Naive thymus-derived CD8-positive, alpha-beta T cell (primary cell): ENCODE data around the gene ZNF646. TPM values are rescaled to one million over a fixed set of nuclear protein-coding genes. Genes with fewer than 3 reads are reported as not detected.
A peak's percentile ranks its signal among the peaks of the same experiment; 100 is the strongest.

ENCODE experiments used
- ATAC-seq, 2 donors: fragments of 150-1000 bp; cut with Tn5 transposase in 1 of 2; sonication (Bioruptor Pico), chemical (Tn5 transposase) in 1 of 2; 1 replicate in 1 of 2; 2 replicates in 1 of 2; pipeline ENCODE4 v1.10.0; 2021; ENCODE audit warnings: mild to moderate bottlenecking in 2 of 2, moderate library complexity in 2 of 2
- POLR2A ChIA-PET: fragments of 350-600 bp; sonication (Branson Sonifier 250); formaldehyde crosslinking; loops from one replicate; lab custom pipeline; 2021; ENCODE audit warnings: antibody characterized with exemption; lab: Charles Lee
- DNase-seq, 10 donors: peaks; one replicate each; pipeline versions ENCODE4 v3.0.0 to v3.0.0-alpha.2; 2020 to 2022
- H3K27ac Mint-ChIP-seq, 10 donors: one replicate each; pipeline ENCODE4 v1.8.0; 2020 to 2022; ENCODE audit warnings: mild to moderate bottlenecking in 10 of 10, mixed read lengths in 10 of 10, moderate library complexity in 4 of 10, inconsistent platforms in 1 of 10
- H3K27me3 Mint-ChIP-seq, 5 donors: one replicate each; pipeline ENCODE4 v1.8.0; 2021 to 2022; ENCODE audit warnings: mixed read lengths in 5 of 5
- H3K36me3 Mint-ChIP-seq, 3 donors: one replicate each; pipeline ENCODE4 v1.8.0; 2020 to 2022; ENCODE audit warnings: mixed read lengths in 3 of 3, mild to moderate bottlenecking in 2 of 3, inconsistent platforms in 1 of 3
- H3K4me1 Mint-ChIP-seq, 4 donors: one replicate each; pipeline ENCODE4 v1.8.0; 2021 to 2022; ENCODE audit warnings: mixed read lengths in 4 of 4
- H3K4me3 Mint-ChIP-seq, 10 donors: one replicate each; pipeline ENCODE4 v1.8.0; 2020 to 2022; ENCODE audit warnings: mild to moderate bottlenecking in 10 of 10, mixed read lengths in 10 of 10, moderate library complexity in 6 of 10, inconsistent platforms in 1 of 10
- H3K9me3 Mint-ChIP-seq, 9 donors: one replicate each; pipeline ENCODE4 v1.8.0; 2020 to 2022; ENCODE audit warnings: mixed read lengths in 9 of 9, mild to moderate bottlenecking in 3 of 9, inconsistent platforms in 1 of 9, moderate library complexity in 1 of 9
- polyA plus RNA-seq, 3 donors: library from polyadenylated mRNA; unstranded; fragments of 300-500 nt; fragmentation: Illumina TruSeq; gene quantifications; one replicate each; pipeline ENCODE4 v1.2.3, GENCODE V29; 2021
- total RNA-seq, 8 experiments: library from RNA in 2 of 8; stranded (reverse) in 2 of 8; gene quantifications; one replicate each; pipeline ENCODE4 v1.2.3 and lab custom pipeline; 2021 to 2026

Gene ZNF646
- total and polyA plus RNA-seq, 5 experiments from 2014 or later = 2.8 to 35.7 (median 9.1) TPM

- POLR2A ChIA-PET = interaction anchor here (0.8 kb wide), 1 partner anchor 61 kb away, joined by 3 read pairs; no protein-coding TSS in a partner anchor
- Mint-ChIP-seq H3K27ac (peak overlapping the region in 2 of 10 donors; percentile 7 to 51), H3K36me3 (peaks cover 0 to 62% (median 9%) of the 10 kb centered on the region in 3 donors), H3K4me1 (peaks cover 8 to 47% (median 35%) of the 10 kb centered on the region in 4 donors), H3K27me3 (no peaks in the 10 kb centered on the region), H3K4me3 (no peak overlapping the region), H3K9me3 (no peaks in the 10 kb centered on the region)
- ATAC-seq = no peak
- DNase-seq = peak in 1 of 10 donors; percentile 53
These were observed 6.7 kb downstream of the ZNF646 start for GRCh38 chr16:31080756-31081419.

- POLR2A ChIA-PET = interaction anchor here (0.6 kb wide), 1 partner anchor 43 kb away, joined by 3 read pairs; no protein-coding TSS in a partner anchor
- Mint-ChIP-seq H3K4me1 (peaks cover 11 to 41% (median 29%) of the 10 kb centered on the region in 4 donors), H3K4me3 (peak overlapping the region in 1 of 10 donors; percentile 11), H3K9me3 (no peaks in the 10 kb centered on the region), H3K27ac (peak overlapping the region in 5 of 10 donors; percentile 63 to 84 (median 75)), H3K27me3 (no peaks in the 10 kb centered on the region), H3K36me3 (peaks cover 0 to 61% (median 9%) of the 10 kb centered on the region in 3 donors)
- ATAC-seq (no peak), DNase-seq (peak in 1 of 10 donors; percentile 47)
These were observed 7.5 kb downstream of the ZNF646 start for GRCh38 chr16:31081428-31082351.

DNA sequence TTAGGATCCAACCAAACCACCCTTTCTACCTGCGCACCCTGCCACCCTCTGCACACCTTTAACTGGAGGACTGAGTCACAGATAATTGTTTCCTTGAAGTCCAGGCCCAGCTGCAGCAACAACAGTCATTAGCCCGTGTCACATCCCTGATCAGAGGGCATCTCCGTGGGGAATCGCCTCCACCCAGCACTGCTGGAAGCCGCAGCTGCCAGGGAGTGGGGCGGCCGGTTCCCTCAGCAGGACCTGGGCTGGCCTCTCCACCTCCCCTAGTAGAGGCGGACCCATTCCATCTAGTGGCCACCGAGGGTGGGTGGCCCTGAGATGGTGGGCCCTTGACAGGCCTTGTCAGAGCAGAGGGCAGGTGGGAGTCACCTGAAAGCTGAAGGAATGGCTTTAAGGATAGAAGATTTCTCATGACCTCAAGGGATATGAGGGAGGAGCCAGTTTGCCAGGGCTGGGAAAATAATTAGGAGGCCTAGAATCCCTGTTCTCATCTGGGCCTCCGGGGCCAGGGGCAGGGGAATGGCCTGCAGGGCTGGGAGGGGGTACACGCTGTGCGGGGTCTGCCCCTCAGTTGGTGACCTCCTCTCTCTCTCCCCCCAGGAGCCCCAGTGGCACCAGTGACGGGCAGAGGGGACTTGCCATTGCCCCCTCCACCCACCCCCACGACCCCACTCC is 8.3 kb downstream of the ZNF646 start:
- Mint-ChIP-seq H3K9me3 (no peaks in the 10 kb centered on the region), H3K4me3 (peak overlapping the region in 1 of 10 donors; percentile 11)
- POLR2A ChIA-PET = interaction anchor here (0.6 to 0.7 kb wide), 2 partner anchors 38 to 393 kb away, joined by 3 read pairs; no protein-coding TSS in a partner anchor

DNA sequence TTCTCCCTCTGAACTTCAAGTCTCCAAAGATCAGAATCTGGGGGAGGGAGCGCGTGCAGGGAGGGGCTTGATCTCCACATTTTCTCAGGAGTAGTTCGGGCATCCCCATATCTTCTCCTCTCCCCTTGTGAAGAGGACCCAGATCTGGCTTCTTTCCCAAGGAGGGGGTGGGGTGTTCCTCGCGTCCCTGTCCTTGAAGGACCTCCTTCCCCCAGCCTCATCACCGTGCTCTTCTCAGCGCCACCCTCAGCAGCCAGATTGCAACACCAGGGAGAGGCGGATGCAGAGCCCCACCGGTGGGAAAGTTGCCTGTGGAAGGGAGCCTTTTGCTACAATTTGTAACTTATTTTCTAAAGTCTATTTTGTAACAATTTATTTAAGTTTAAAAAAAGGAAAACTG is 8.9 kb downstream of the ZNF646 start:
- Mint-ChIP-seq H3K4me1 (peaks cover 11 to 35% (median 26%) of the 10 kb centered on the region in 4 donors), H3K27me3 (no peaks in the 10 kb centered on the region), H3K27ac (no peak overlapping the region), H3K4me3 (no peak overlapping the region), H3K36me3 (peaks cover 0 to 50% (median under 1%) of the 10 kb centered on the region in 3 donors), H3K9me3 (no peaks in the 10 kb centered on the region)
- ATAC-seq (no peak), DNase-seq (no peak)
- POLR2A ChIA-PET = interaction anchor here (0.7 kb wide), 1 partner anchor 37 kb away, joined by 3 read pairs; no protein-coding TSS in a partner anchor

More for the DNA sequence above, 8.3 kb downstream of the ZNF646 start:
- DNase-seq = peak in 1 of 10 donors; percentile 35
- Mint-ChIP-seq H3K27ac (peak overlapping the region in 6 of 10 donors; percentile 20 to 84 (median 69)), H3K4me1 (peaks cover 11 to 40% (median 29%) of the 10 kb centered on the region in 4 donors), H3K36me3 (peaks cover 0 to 56% (median 7%) of the 10 kb centered on the region in 3 donors), H3K27me3 (no peaks in the 10 kb centered on the region)
- ATAC-seq = no peak

DNA sequence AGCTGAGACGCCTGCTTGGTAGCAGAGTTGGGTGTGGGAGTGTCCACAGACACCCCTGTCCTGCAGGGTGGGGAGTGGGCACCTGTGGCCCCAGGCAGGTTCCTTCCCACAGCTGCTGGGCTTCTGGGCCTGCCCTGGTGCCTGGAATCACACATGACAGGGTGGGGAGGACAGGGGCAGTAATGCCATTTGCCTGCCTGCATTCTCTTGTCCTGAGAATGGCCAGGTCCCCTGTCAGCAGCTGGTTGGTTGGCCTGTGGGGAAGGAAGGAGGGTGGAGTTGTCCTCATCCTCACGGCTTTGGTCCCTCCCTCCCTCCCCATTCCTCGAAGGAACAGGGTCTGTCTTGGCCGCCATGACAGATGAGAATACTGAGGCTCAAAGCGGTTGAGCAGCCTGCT is 9.3 kb downstream of the ZNF646 start:
- ATAC-seq (no peak), DNase-seq (no peak)
- H3K36me3 Mint-ChIP-seq = peaks cover 0 to 46% (median 0%) of the 10 kb centered on the region in 3 donors
- POLR2A ChIA-PET = no interaction called here
- H3K4me3 Mint-ChIP-seq = peak overlapping the region in 1 of 10 donors; percentile 4
- peak overlapping the region in 2 of 10 donors; percentile 33 to 37 for H3K27ac Mint-ChIP-seq
- H3K4me1 Mint-ChIP-seq = peaks cover 11 to 31% (median 24%) of the 10 kb centered on the region in 4 donors
- H3K27me3 Mint-ChIP-seq = no peaks in the 10 kb centered on the region
- H3K9me3 Mint-ChIP-seq = no peaks in the 10 kb centered on the region

- no peak for ATAC-seq
- H3K27ac Mint-ChIP-seq = peak overlapping the region in 1 of 10 donors; percentile 33
These were observed 9.8 kb downstream of the ZNF646 start for GRCh38 chr16:31083981-31084380.

GRCh38 chr16:31084584-31085302 is 10.5 kb downstream of the ZNF646 start:
- no peak overlapping the region for H3K27ac Mint-ChIP-seq
- H3K4me1 Mint-ChIP-seq = peaks cover 9 to 27% (median 17%) of the 10 kb centered on the region in 4 donors
- no peak overlapping the region for H3K4me3 Mint-ChIP-seq
- DNase-seq = no peak
- H3K9me3 Mint-ChIP-seq = no peaks in the 10 kb centered on the region
- H3K36me3 Mint-ChIP-seq = peaks cover 0 to 37% (median 0%) of the 10 kb centered on the region in 3 donors
- POLR2A ChIA-PET = interaction anchor here (0.6 kb wide), 1 partner anchor 11 kb away, joined by 3 read pairs; no protein-coding TSS in a partner anchor
- ATAC-seq = no peak
- H3K27me3 Mint-ChIP-seq = no peaks in the 10 kb centered on the region

More at GRCh38 chr16:31083981-31084380, 9.8 kb downstream of the ZNF646 start:
- H3K9me3 Mint-ChIP-seq = no peaks in the 10 kb centered on the region
- H3K4me1 Mint-ChIP-seq = peaks cover 11 to 30% (median 23%) of the 10 kb centered on the region in 4 donors
- POLR2A ChIA-PET = interaction anchor here (0.6 kb wide), 1 partner anchor 12 kb away, joined by 3 read pairs; no protein-coding TSS in a partner anchor
- H3K27me3 Mint-ChIP-seq = no peaks in the 10 kb centered on the region
- DNase-seq = no peak
- H3K4me3 Mint-ChIP-seq = peak overlapping the region in 1 of 10 donors; percentile 4
- peaks cover 0 to 41% (median 0%) of the 10 kb centered on the region in 3 donors for H3K36me3 Mint-ChIP-seq

GRCh38 chr16:31085411-31085810 is 11.2 kb downstream of the ZNF646 start:
- Mint-ChIP-seq H3K27me3 (no peaks in the 10 kb centered on the region), H3K4me1 (peaks cover 9 to 25% (median 13%) of the 10 kb centered on the region in 4 donors), H3K27ac (peak overlapping the region in 4 of 10 donors; percentile 4 to 69 (median 34)), H3K4me3 (no peak overlapping the region), H3K9me3 (no peaks in the 10 kb centered on the region), H3K36me3 (peaks cover 0 to 35% (median 0%) of the 10 kb centered on the region in 3 donors)
- DNase-seq = no peak
- ATAC-seq = no peak
- POLR2A ChIA-PET = interaction anchor here (0.6 kb wide), 1 partner anchor 16 kb away, joined by 3 read pairs; no protein-coding TSS in a partner anchor

GRCh38 chr16:31085873-31086628 is 11.8 kb downstream of the ZNF646 start:
- no peak for DNase-seq
- no peak overlapping the region for H3K4me3 Mint-ChIP-seq

GRCh38 chr16:31086629-31086906 is 12.3 kb downstream of the ZNF646 start:
- POLR2A ChIA-PET = no interaction called here
- ATAC-seq = no peak

More at GRCh38 chr16:31085873-31086628, 11.8 kb downstream of the ZNF646 start:
- H3K4me1 Mint-ChIP-seq = peaks cover 6 to 22% (median 11%) of the 10 kb centered on the region in 4 donors
- H3K27me3 Mint-ChIP-seq = no peaks in the 10 kb centered on the region
- no peaks in the 10 kb centered on the region for H3K9me3 Mint-ChIP-seq
- no peak for ATAC-seq
- peak overlapping the region in 4 of 10 donors; percentile 24 to 64 (median 54) for H3K27ac Mint-ChIP-seq
- peaks cover 0 to 37% (median 0%) of the 10 kb centered on the region in 3 donors for H3K36me3 Mint-ChIP-seq
- POLR2A ChIA-PET = interaction anchor here (0.6 kb wide), 1 partner anchor 17 kb away, joined by 3 read pairs; no protein-coding TSS in a partner anchor

More at GRCh38 chr16:31086629-31086906, 12.3 kb downstream of the ZNF646 start:
- no peaks in the 10 kb centered on the region for H3K27me3 Mint-ChIP-seq
- H3K36me3 Mint-ChIP-seq = peaks cover 0 to 37% (median 0%) of the 10 kb centered on the region in 3 donors
- no peak for DNase-seq
- H3K4me1 Mint-ChIP-seq = peaks cover 5 to 22% (median 10%) of the 10 kb centered on the region in 4 donors
- no peak overlapping the region for H3K4me3 Mint-ChIP-seq
- H3K27ac Mint-ChIP-seq = no peak overlapping the region
- no peaks in the 10 kb centered on the region for H3K9me3 Mint-ChIP-seq
